Testis (tissue), 2 donors: Measurements from ENCODE around the gene STBD1.

Experiments used
- POLR2A ChIP-seq: fragments of 450-650 bp; IDR thresholded peaks from one replicate; pipeline ENCODE4 v1.6.1; 2017; ENCODE audit warnings: antibody characterized with exemption, mild to moderate bottlenecking, moderate library complexity
- TF ChIP-seq, protein P1 (sequence below), 3 experiments: fragments of 450-650 bp in 2 of 3; fragments of 200-600 bp in 1 of 3; sonication (generic) in 1 of 3; IDR thresholded peaks; one replicate each; pipeline ENCODE4 v1.5.1; 2016 to 2019; ENCODE audit warnings: antibody characterized with exemption in 3 of 3, mild to moderate bottlenecking in 2 of 3, moderate library complexity in 1 of 3

DNA sequence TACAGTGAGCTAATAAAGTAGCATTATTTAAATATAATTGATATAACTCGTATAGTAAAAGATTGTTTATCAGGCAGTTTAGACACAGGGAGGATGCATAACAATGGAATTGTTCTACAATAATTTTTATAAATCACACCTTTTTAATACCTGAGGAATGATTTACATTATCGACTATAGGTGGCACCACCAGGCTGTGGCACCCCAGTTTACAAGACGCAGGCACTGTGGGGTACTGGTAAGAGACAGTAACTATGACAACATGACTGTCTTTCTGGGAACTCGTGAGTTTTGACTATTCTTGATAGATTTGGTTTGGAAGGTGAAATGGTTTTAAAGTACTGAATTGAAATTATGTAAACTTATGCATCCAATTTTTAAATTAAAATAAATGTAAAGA is 27.1 kb upstream of the STBD1 start:
- TF ChIP-seq, protein P1, sequence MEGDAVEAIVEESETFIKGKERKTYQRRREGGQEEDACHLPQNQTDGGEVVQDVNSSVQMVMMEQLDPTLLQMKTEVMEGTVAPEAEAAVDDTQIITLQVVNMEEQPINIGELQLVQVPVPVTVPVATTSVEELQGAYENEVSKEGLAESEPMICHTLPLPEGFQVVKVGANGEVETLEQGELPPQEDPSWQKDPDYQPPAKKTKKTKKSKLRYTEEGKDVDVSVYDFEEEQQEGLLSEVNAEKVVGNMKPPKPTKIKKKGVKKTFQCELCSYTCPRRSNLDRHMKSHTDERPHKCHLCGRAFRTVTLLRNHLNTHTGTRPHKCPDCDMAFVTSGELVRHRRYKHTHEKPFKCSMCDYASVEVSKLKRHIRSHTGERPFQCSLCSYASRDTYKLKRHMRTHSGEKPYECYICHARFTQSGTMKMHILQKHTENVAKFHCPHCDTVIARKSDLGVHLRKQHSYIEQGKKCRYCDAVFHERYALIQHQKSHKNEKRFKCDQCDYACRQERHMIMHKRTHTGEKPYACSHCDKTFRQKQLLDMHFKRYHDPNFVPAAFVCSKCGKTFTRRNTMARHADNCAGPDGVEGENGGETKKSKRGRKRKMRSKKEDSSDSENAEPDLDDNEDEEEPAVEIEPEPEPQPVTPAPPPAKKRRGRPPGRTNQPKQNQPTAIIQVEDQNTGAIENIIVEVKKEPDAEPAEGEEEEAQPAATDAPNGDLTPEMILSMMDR (IDR thresholded peaks at IDR 0.05): no peak
- TF ChIP-seq POLR2A: no peak
